Ascending aorta (tissue), 2 donors: ENCODE measurements around the gene IFITM2. TPM values are rescaled to one million over a fixed set of nuclear protein-coding genes. Genes with fewer than 3 reads are reported as not detected.

ENCODE experiments used
- DNase-seq, 2 donors: peaks; one replicate each; pipeline ENCODE4 v3.0.0-alpha.2; 2019; ENCODE audit warnings: low spot score in 2 of 2
- H3K27ac ChIP-seq, 2 donors: fragments of 200-600 bp; sonication (generic); one replicate each; pipeline ENCODE4 v1.5.1; 2016 to 2017; ENCODE audit warnings: mild to moderate bottlenecking in 1 of 2
- H3K27me3 ChIP-seq: fragments of 200-600 bp; sonication (generic); one replicate; pipeline ENCODE4 v1.5.1; 2017
- H3K36me3 ChIP-seq, 2 donors: fragments of 200-600 bp; sonication (generic); one replicate each; pipeline ENCODE4 v1.5.1; 2016
- H3K4me1 ChIP-seq, 2 donors: fragments of 200-600 bp; sonication (generic); one replicate each; pipeline ENCODE4 v1.5.1; 2016 to 2017; ENCODE audit warnings: mild to moderate bottlenecking in 1 of 2
- H3K4me3 ChIP-seq, 2 donors: fragments of 200-600 bp; sonication (generic); one replicate each; pipeline ENCODE4 v1.5.1; 2016 to 2017; ENCODE audit warnings: mild to moderate bottlenecking in 1 of 2
- H3K9me3 ChIP-seq, 2 donors: fragments of 200-600 bp; sonication (generic); one replicate each; pipeline ENCODE4 v1.5.1; 2016
- intact Hi-C: fragments of 100-400 bp; cut with DNase I; formaldehyde crosslinking; loops from one replicate; pipeline ENCODE4 v1.15.1; 2023
- total RNA-seq: library from RNA; depleted of rRNA; stranded (reverse); fragments of >200 nt; gene quantifications from one replicate; pipeline ENCODE4 v1.1.0, GENCODE V29; 2016
- TF ChIP-seq, protein P1 (sequence below), 3 experiments: fragments of 200-600 bp in 2 of 3; fragments of 450-650 bp in 1 of 3; sonication (generic) in 2 of 3; IDR thresholded peaks; one replicate each; pipeline ENCODE4 v1.5.1; 2016 to 2019; ENCODE audit warnings: antibody characterized with exemption in 3 of 3, mild to moderate bottlenecking in 1 of 3, moderate library complexity in 1 of 3

Gene IFITM2
- total RNA-seq, 1 donor from 2014 or later, result 1,131 TPM

DNA sequence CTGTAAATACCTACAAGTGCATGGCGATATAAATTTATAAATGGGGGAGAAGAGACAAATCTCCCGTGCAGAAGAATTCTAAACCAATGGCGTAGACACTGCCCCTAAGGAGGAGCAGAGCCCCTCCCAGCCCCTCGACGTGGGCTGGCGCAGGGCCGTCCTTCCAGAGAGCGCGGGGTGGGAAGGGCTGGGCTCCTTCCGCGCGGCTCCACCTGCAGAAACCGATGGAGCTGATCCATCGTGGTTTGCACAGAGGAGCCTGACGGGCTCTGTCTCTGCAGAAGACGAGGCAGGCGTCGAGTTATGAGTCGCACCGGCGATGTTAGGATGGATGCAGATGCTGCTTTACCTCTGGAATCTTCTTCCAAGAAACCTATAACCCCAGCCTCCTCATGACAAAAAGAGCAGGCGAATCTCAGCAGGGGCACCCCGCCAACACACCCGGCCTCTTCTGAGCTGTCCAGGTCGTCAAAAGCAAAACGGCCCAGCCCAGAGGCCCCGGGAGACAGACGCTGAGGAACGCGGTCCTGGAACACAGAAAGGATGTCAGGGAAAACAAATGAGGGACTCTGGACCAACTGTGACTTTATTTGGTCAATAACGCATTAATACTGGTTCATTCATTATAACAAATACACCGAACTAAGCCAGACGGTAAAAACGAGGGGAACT is 50.6 kb downstream of the IFITM2 start:
- no peak overlapping the region for H3K4me3 ChIP-seq
- DNase-seq, result no peak

More for the DNA sequence above, 50.6 kb downstream of the IFITM2 start:
- Histone ChIP-seq H3K4me1 (peaks cover 17 to 22% of the 10 kb centered on the region in 2 donors), H3K9me3 (no peaks in the 10 kb centered on the region), H3K36me3 (no peaks in the 10 kb centered on the region), H3K27me3 (no peaks in the 10 kb centered on the region), H3K27ac (no peak overlapping the region)
- TF ChIP-seq, protein P1, sequence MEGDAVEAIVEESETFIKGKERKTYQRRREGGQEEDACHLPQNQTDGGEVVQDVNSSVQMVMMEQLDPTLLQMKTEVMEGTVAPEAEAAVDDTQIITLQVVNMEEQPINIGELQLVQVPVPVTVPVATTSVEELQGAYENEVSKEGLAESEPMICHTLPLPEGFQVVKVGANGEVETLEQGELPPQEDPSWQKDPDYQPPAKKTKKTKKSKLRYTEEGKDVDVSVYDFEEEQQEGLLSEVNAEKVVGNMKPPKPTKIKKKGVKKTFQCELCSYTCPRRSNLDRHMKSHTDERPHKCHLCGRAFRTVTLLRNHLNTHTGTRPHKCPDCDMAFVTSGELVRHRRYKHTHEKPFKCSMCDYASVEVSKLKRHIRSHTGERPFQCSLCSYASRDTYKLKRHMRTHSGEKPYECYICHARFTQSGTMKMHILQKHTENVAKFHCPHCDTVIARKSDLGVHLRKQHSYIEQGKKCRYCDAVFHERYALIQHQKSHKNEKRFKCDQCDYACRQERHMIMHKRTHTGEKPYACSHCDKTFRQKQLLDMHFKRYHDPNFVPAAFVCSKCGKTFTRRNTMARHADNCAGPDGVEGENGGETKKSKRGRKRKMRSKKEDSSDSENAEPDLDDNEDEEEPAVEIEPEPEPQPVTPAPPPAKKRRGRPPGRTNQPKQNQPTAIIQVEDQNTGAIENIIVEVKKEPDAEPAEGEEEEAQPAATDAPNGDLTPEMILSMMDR (IDR thresholded peaks at IDR 0.05), result no peak
- intact Hi-C loops, result loop anchor here (5.0 kb wide), 1 partner anchor 106 kb away; no protein-coding TSS in a partner anchor

Other genes with a start within 250 kb of the IFITM2 start
- not detected for gene SCGB1C1, start 114.7 kb upstream of the IFITM2 start, total RNA-seq
- gene BET1L, start 100.4 kb upstream of the IFITM2 start, total RNA-seq, result 42.3 TPM
- gene RIC8A, start 100.1 kb upstream of the IFITM2 start, total RNA-seq, result 102 TPM
- gene SIRT3, start 71.5 kb upstream of the IFITM2 start, total RNA-seq, result 69.9 TPM
- gene PSMD13, start 70.8 kb upstream of the IFITM2 start, total RNA-seq, result 50.2 TPM
- gene NLRP6, start 29.4 kb upstream of the IFITM2 start, total RNA-seq, result not detected
- 155 TPM for gene PGGHG, start 18.7 kb upstream of the IFITM2 start, total RNA-seq
- not detected for gene IFITM5, start 8.3 kb upstream of the IFITM2 start, total RNA-seq
- 650 TPM for gene IFITM1, start 6.2 kb downstream of the IFITM2 start, total RNA-seq
- 1,421 TPM for gene IFITM3, start 13.0 kb downstream of the IFITM2 start, total RNA-seq
- not detected for gene B4GALNT4, start 61.7 kb downstream of the IFITM2 start, total RNA-seq
- gene PKP3, start 86.4 kb downstream of the IFITM2 start, total RNA-seq, result not detected
- 121 TPM for gene SIGIRR, start 107.2 kb downstream of the IFITM2 start, total RNA-seq
- gene ANO9, start 134.2 kb downstream of the IFITM2 start, total RNA-seq, result 4.0 TPM
- 185 TPM for gene PTDSS2, start 142.5 kb downstream of the IFITM2 start, total RNA-seq
- 649 TPM for gene RNH1, start 199.4 kb downstream of the IFITM2 start, total RNA-seq
- 21.6 TPM for gene HRAS, start 227.8 kb downstream of the IFITM2 start, total RNA-seq
- gene LRRC56, start 229.7 kb downstream of the IFITM2 start, total RNA-seq, result not detected